Esophagus squamous epithelium (tissue), 4 donors: ENCODE measurements around the gene GSX1.

Source experiments
- CTCF ChIP-seq, 6 experiments: fragments of 450-650 bp in 4 of 6; fragments of 200-600 bp in 2 of 6; sonication (generic) in 2 of 6; IDR thresholded peaks; one replicate each; pipeline ENCODE4 v1.5.1; 2016 to 2019; ENCODE audit warnings: antibody characterized with exemption in 6 of 6, mild to moderate bottlenecking in 4 of 6, moderate library complexity in 4 of 6
- POLR2A ChIP-seq, 4 donors: fragments of 450-650 bp; IDR thresholded peaks; one replicate each; pipeline ENCODE4 v1.6.1; 2017; ENCODE audit warnings: antibody characterized with exemption in 4 of 4, mild to moderate bottlenecking in 4 of 4, moderate library complexity in 3 of 4

GRCh38 chr13:27796544-27797227, 4.4 kb downstream of the GSX1 start:
- TF ChIP-seq CTCF (IDR thresholded peaks at IDR 0.05), result no peak
- no peak for TF ChIP-seq POLR2A (IDR thresholded peaks at IDR 0.05)
